CD4-positive, alpha-beta memory T cell (primary cell): ENCODE measurements around the gene ENOSF1. TPM values are rescaled to one million over a fixed set of nuclear protein-coding genes. Genes with fewer than 3 reads are reported as not detected.
"Not testable (repeated sequence)": the region's sequence is repeated elsewhere in the genome, so short reads cannot be mapped to it uniquely, and the experiment has no call there.

ENCODE experiments used
- CTCF ChIA-PET: fragments of 350-600 bp; sonication (Branson Sonifier 250); formaldehyde crosslinking; loops from one replicate; lab custom pipeline; 2021; ENCODE audit warnings: inconsistent platforms; ENCODE audit not compliant: partially characterized antibody; lab: Charles Lee
- POLR2A ChIA-PET: fragments of 350-600 bp; sonication (Branson Sonifier 250); formaldehyde crosslinking; loops from one replicate; lab custom pipeline; 2021; ENCODE audit not compliant: partially characterized antibody; lab: Charles Lee
- DNase-seq, 5 donors: peaks; one replicate each; pipeline versions ENCODE4 v3.0.0 to v3.0.0-alpha.2; 2020 to 2022; ENCODE audit warnings: mixed read lengths in 1 of 5
- H3K27ac ChIP-seq: one replicate; pipeline ENCODE4 v1.7.0; 2013; ENCODE audit warnings: low read depth, low read length
- H3K27me3 ChIP-seq: 2 replicates; pipeline ENCODE4 v1.7.0; 2013; ENCODE audit warnings: mild to moderate bottlenecking, low read length, moderate library complexity; ENCODE audit not compliant: insufficient read depth
- H3K36me3 ChIP-seq: 2 replicates; pipeline ENCODE4 v1.7.0; 2013; ENCODE audit warnings: mild to moderate bottlenecking, low read length, moderate library complexity; ENCODE audit not compliant: insufficient read depth
- H3K4me1 ChIP-seq: 2 replicates; pipeline ENCODE4 v1.7.0; 2013; ENCODE audit warnings: mild to moderate bottlenecking, low read length, moderate library complexity; ENCODE audit not compliant: insufficient read depth
- H3K4me3 ChIP-seq, 2 donors: one replicate each; pipeline ENCODE4 v1.7.0; 2013; ENCODE audit warnings: low read length in 2 of 2, mild to moderate bottlenecking in 1 of 2
- H3K9me3 ChIP-seq, 2 donors: one replicate each; pipeline ENCODE4 v1.7.0; 2013; ENCODE audit warnings: low read length in 2 of 2, control low read depth in 1 of 2; ENCODE audit not compliant: control insufficient read depth in 1 of 2
- H3K27ac Mint-ChIP-seq, 7 donors: one replicate each; pipeline ENCODE4 v1.8.0; 2020 to 2021; ENCODE audit warnings: mixed read lengths in 7 of 7, mild to moderate bottlenecking in 6 of 7, inconsistent platforms in 3 of 7, moderate library complexity in 3 of 7
- H3K27me3 Mint-ChIP-seq, 2 donors: one replicate each; pipeline ENCODE4 v1.8.0; 2020 to 2021; ENCODE audit warnings: mixed read lengths in 2 of 2
- H3K36me3 Mint-ChIP-seq, 2 donors: one replicate each; pipeline ENCODE4 v1.8.0; 2020 to 2021; ENCODE audit warnings: mixed read lengths in 2 of 2, inconsistent platforms in 1 of 2, mild to moderate bottlenecking in 1 of 2
- H3K4me1 Mint-ChIP-seq, 4 donors: one replicate each; pipeline ENCODE4 v1.8.0; 2020 to 2021; ENCODE audit warnings: mixed read lengths in 4 of 4, mild to moderate bottlenecking in 1 of 4
- H3K4me3 Mint-ChIP-seq, 8 donors: one replicate each; pipeline ENCODE4 v1.8.0; 2020 to 2021; ENCODE audit warnings: mixed read lengths in 8 of 8, mild to moderate bottlenecking in 7 of 8, moderate library complexity in 6 of 8, inconsistent platforms in 3 of 8
- H3K9me3 Mint-ChIP-seq, 8 donors: one replicate each; pipeline ENCODE4 v1.8.0; 2020 to 2021; ENCODE audit warnings: mixed read lengths in 8 of 8, mild to moderate bottlenecking in 5 of 8, inconsistent platforms in 3 of 8, moderate library complexity in 1 of 8
- intact Hi-C: fragments of 100-400 bp; cut with micrococcal nuclease; formaldehyde crosslinking; loops from one replicate; pipeline ENCODE4 v1.15.1; 2023
- polyA plus RNA-seq, 2 donors: library from polyadenylated mRNA; unstranded; fragments of 300-500 nt; fragmentation: Illumina TruSeq; gene quantifications; one replicate each; pipeline ENCODE4 v1.2.3, GENCODE V29; 2021
- total RNA-seq, 2 experiments: library from RNA; stranded (reverse); gene quantifications; one replicate each; pipeline ENCODE4 v1.2.3, GENCODE V29; 2021

The ENOSF1 gene, protein sequence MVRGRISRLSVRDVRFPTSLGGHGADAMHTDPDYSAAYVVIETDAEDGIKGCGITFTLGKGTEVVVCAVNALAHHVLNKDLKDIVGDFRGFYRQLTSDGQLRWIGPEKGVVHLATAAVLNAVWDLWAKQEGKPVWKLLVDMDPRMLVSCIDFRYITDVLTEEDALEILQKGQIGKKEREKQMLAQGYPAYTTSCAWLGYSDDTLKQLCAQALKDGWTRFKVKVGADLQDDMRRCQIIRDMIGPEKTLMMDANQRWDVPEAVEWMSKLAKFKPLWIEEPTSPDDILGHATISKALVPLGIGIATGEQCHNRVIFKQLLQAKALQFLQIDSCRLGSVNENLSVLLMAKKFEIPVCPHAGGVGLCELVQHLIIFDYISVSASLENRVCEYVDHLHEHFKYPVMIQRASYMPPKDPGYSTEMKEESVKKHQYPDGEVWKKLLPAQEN
- total RNA-seq (100 to 1,000 TPM; 107 to 133 TPM), polyA plus RNA-seq (10 to 100 TPM; 11.6 to 13.9 TPM)

DNA sequence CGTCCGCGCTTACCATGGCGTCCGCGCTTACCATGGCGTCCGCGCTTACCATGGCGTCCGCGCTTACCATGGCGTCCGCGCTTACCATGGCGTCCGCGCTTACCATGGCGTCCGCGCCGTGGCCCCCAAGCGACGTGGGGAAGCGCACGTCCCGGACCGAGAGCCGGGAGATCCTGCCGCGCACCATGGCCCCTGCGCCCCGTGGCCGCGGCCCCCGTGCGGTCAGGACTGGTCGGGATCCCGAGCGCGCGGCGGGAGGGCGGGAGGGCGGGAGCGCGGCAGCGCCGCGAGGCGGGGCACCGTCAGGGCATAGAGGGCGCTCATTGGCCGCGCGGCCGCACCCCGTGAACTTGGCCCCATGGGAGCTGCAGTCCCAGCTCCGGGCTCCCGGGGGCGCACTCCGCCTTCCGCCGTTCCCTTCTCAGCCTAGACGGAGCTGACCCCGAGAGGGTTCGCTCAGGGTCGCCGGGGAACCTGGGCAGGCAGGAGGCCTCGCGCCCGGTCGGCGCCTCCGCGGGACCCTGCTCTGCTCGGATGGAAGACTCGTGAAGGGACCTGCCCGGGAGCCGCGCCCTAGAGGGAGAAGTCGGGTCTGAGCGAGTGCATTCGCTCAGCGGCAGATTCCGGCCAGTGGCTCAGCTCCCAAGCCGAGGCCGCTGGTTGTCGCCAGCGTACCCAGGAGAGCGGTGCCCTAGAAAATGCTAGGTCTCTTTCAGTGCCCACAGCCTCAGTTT, at the start of gene ENOSF1:
TSS of gene ENOSF1 (minus strand) at position 230 of the 734 bp plus-strand sequence. CDS start at position 187, 43 bp downstream.
- ChIA-PET POLR2A (interaction anchor here (0.5 to 1.4 kb wide), 7 partner anchors 31 to 119 kb away, joined by 3 to 7 read pairs (median 3); partner anchors contain the start of gene TYMS), CTCF (interaction anchor here (0.8 to 3.0 kb wide), 7 partner anchors 12 to 127 kb away, joined by 3 to 10 read pairs (median 3); no protein-coding TSS in a partner anchor)
- peak within 1 kb of the TSS; percentile 94 to 98 (median 97) for H3K27ac Mint-ChIP-seq
- H3K9me3 Mint-ChIP-seq, result peaks cover 0 to 7% (median 2%) of the 10 kb centered on the region in 8 donors
- H3K4me3 Mint-ChIP-seq, result peak within 1 kb of the TSS; percentile 79 to 96 (median 92)
- Histone ChIP-seq H3K9me3 (no peaks in the 10 kb centered on the region), H3K36me3 (peaks cover 3% of the 10 kb centered on the region), H3K4me3 (peak within 1 kb of the TSS; percentile 93), H3K27ac (peak within 1 kb of the TSS; percentile 73), H3K4me1 (peaks cover 22% of the 10 kb centered on the region), H3K27me3 (no peaks in the 10 kb centered on the region)
- intact Hi-C loops, result loop anchor here (1.0 to 10.0 kb wide), 4 partner anchors 58 to 554 kb away; partner anchors contain the start of genes TYMS and USP14
- DNase-seq, result peak; percentile 73 to 82 (median 77)
- H3K4me1 Mint-ChIP-seq, result peaks cover 20 to 38% (median 29%) of the 10 kb centered on the region in 4 donors
- peaks cover 9 to 14% of the 10 kb centered on the region in 2 donors for H3K36me3 Mint-ChIP-seq
- H3K27me3 Mint-ChIP-seq, result no peaks in the 10 kb centered on the region

DNA sequence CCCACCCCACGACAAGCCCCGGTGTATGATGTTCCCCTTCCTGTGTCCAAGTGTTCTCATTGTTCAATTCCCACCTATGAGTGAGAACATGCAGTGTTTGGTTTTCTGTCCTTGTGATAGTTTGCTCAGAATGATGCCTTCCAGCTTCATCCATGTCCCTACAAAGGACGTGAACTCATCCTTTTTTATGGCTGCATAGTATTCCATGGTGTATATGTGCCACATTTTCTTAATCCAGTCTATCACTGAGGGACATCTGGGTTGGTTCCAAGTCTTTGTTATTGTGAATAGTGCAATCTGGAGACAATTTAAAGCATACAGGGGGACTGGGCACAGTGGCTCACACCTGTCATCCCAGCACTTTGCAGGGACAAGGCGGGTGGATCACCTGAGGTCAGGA, 47.4 kb upstream of the ENOSF1 start:
- H3K27ac ChIP-seq, H3K9me3 Mint-ChIP-seq: not testable (repeated sequence)

DNA sequence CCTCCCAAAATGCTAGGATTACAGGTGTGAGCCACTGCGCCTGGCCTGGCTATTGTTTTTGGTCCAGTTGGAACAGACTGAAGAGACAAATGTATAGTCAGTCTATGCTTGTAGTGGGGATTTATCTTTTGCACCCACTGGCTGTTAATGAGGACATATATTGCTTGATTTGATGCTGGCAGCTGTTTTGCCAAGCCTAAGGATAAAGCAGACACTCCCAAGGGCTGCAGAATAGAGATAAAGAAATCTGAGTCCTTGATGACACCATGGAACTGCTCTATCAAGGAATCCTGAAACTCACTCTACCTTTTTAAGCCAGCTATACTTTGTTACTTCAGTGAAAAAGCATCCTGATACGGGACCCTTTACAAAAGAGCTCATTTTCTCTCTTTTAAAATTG, 43.1 kb upstream of the ENOSF1 start:
- H3K4me3 Mint-ChIP-seq, result no peak overlapping the region
- no peak overlapping the region for H3K27ac Mint-ChIP-seq

More for the DNA sequence above, 47.4 kb upstream of the ENOSF1 start:
- intact Hi-C loops, H3K36me3 Mint-ChIP-seq, H3K27me3 Mint-ChIP-seq, H3K9me3 ChIP-seq, H3K27me3 ChIP-seq, H3K27ac Mint-ChIP-seq, DNase-seq, H3K4me1 ChIP-seq, H3K36me3 ChIP-seq, CTCF ChIA-PET, H3K4me3 Mint-ChIP-seq, POLR2A ChIA-PET, H3K4me3 ChIP-seq: not testable (repeated sequence)
- H3K4me1 Mint-ChIP-seq, result peaks cover 0 to 15% (median 8%) of the 10 kb centered on the region in 4 donors

DNA sequence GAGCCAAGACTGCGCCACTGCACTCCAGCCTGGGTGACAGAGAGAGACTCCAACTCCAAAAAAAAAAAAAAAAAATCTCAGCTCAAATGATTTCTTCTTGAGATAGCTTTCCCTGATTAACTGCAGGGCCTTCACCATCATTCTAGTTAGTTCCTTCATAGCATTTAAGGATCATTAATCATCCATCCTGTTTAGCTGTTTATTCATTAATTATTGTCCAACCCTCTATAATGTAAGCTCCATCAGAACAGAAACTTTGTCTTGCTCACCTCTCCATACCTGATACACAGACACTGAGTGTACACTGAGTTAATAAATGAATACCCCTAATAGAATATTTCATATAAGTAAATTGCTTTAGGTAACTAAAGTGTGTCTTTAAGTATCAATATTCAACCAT, 42.2 kb upstream of the ENOSF1 start:
- H3K27me3 ChIP-seq, result no peaks in the 10 kb centered on the region
- H3K36me3 Mint-ChIP-seq, result peaks cover 12 to 24% of the 10 kb centered on the region in 2 donors
- H3K36me3 ChIP-seq, result no peaks in the 10 kb centered on the region
- CTCF ChIA-PET, result interaction anchor here (0.6 to 5.0 kb wide), 5 partner anchors 9 to 87 kb away, joined by 3 to 23 read pairs (median 6); no protein-coding TSS in a partner anchor
- DNase-seq, result no peak
- no peak overlapping the region for H3K4me3 Mint-ChIP-seq
- intact Hi-C loops, result no loop called here
- H3K27me3 Mint-ChIP-seq, result no peaks in the 10 kb centered on the region
- no peak overlapping the region for H3K27ac ChIP-seq
- peak overlapping the region in 2 of 7 donors; percentile 6 to 80 for H3K27ac Mint-ChIP-seq
- H3K4me1 ChIP-seq, result no peaks in the 10 kb centered on the region
- peaks cover 0 to 2% (median 0%) of the 10 kb centered on the region in 4 donors for H3K4me1 Mint-ChIP-seq
- POLR2A ChIA-PET, result no interaction called here
- H3K9me3 Mint-ChIP-seq, result peaks cover 0 to 1% (median 0%) of the 10 kb centered on the region in 8 donors
- no peak overlapping the region for H3K4me3 ChIP-seq
- no peaks in the 10 kb centered on the region for H3K9me3 ChIP-seq

More for the DNA sequence above, 43.1 kb upstream of the ENOSF1 start:
- H3K9me3 ChIP-seq, result no peaks in the 10 kb centered on the region
- Mint-ChIP-seq H3K27me3 (no peaks in the 10 kb centered on the region), H3K9me3 (peaks cover 0 to 1% (median 0%) of the 10 kb centered on the region in 8 donors), H3K4me1 (peaks cover 0 to 2% (median 0%) of the 10 kb centered on the region in 4 donors), H3K36me3 (peaks cover 12 to 22% of the 10 kb centered on the region in 2 donors)
- ChIA-PET POLR2A (no interaction called here), CTCF (interaction anchor here (1.1 to 1.2 kb wide), 2 partner anchors 75 to 84 kb away, joined by 3 to 7 read pairs; no protein-coding TSS in a partner anchor)
- no peaks in the 10 kb centered on the region for H3K36me3 ChIP-seq
- no peaks in the 10 kb centered on the region for H3K27me3 ChIP-seq
- intact Hi-C loops, result no loop called here
- H3K4me1 ChIP-seq, result no peaks in the 10 kb centered on the region
- H3K4me3 ChIP-seq, result no peak overlapping the region
- H3K27ac ChIP-seq, result no peak overlapping the region
- peak in 1 of 5 donors; percentile 22 for DNase-seq

DNA sequence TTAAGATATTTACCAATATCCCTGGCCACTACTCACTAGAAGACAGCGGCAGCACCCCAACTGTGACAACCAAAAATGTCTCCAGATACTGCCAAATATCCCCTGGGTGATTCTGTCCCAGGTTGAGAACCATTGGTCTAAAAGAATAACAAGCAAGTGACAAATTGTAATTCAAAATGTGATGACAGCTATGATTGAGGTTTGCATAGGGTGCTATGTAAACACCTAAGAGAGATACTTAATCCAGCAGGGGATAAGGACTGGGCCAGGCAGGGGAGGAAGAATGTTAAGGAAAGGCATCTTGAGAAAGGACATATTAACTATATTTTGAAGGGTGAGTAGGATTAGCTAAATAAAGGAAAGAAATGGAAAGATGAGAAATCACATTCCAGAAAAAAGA, 38.0 kb upstream of the ENOSF1 start:
- no peaks in the 10 kb centered on the region for H3K27me3 Mint-ChIP-seq
- POLR2A ChIA-PET, result interaction anchor here (0.6 kb wide), 1 partner anchor 152 kb away, joined by 3 read pairs; no protein-coding TSS in a partner anchor
- no peak overlapping the region for H3K27ac ChIP-seq
- no peaks in the 10 kb centered on the region for H3K9me3 Mint-ChIP-seq
- intact Hi-C loops, result no loop called here
- DNase-seq, result no peak
- no peaks in the 10 kb centered on the region for H3K9me3 ChIP-seq
- no peaks in the 10 kb centered on the region for H3K4me1 ChIP-seq
- no peak overlapping the region for H3K4me3 ChIP-seq
- no peaks in the 10 kb centered on the region for H3K36me3 ChIP-seq
- no peak overlapping the region for H3K27ac Mint-ChIP-seq
- CTCF ChIA-PET, result interaction anchor here (1.2 to 5.0 kb wide), 2 partner anchors 10 to 89 kb away, joined by 3 to 23 read pairs; no protein-coding TSS in a partner anchor
- no peaks in the 10 kb centered on the region for H3K4me1 Mint-ChIP-seq
- no peak overlapping the region for H3K4me3 Mint-ChIP-seq
- peaks cover 9 to 27% of the 10 kb centered on the region in 2 donors for H3K36me3 Mint-ChIP-seq
- no peaks in the 10 kb centered on the region for H3K27me3 ChIP-seq

DNA sequence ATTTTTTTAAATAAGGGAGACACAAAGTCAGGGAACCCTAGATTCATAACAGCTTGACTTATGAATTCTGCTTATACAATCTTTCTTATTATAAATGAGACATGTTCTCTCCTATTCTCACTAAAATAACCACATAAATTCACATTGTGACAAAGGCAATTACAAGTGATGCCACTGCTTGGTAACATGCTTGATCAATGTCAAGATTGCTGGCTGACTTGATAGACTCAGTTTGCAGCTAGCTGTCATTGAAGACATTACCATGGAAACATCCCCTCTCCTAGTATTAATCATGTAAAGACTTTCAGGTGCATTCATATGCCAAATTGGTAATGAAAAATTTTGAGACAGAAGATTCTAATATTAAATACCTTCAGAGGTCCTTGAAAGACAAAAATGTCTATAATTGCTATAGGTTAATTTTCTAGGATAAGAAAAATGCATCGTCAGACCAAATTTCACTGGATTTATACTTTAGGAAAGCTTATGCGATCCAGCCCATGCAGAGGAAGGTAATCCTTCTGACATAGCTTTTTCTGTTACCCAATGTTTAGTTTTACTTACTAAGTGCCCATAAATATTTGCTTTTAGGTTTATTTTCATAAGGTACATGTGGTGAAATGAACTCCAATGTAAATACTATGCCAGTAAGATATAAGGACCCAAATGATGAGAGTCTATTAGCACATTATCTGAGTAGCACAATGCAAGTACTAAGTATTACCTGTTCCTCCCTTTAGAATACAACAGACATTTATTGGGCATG, 32.6 kb upstream of the ENOSF1 start:
- CTCF ChIA-PET, result interaction anchor here (0.6 to 15.4 kb wide), 4 partner anchors 9 to 122 kb away, joined by 3 to 589 read pairs (median 4); no protein-coding TSS in a partner anchor
- no peaks in the 10 kb centered on the region for H3K9me3 ChIP-seq
- no peaks in the 10 kb centered on the region for H3K9me3 Mint-ChIP-seq
- no peak overlapping the region for H3K4me3 ChIP-seq
- peaks cover 0 to 2% (median 1%) of the 10 kb centered on the region in 4 donors for H3K4me1 Mint-ChIP-seq
- peak overlapping the region in 1 of 7 donors; percentile 46 for H3K27ac Mint-ChIP-seq
- H3K27me3 ChIP-seq, result no peaks in the 10 kb centered on the region
- H3K4me1 ChIP-seq, result no peaks in the 10 kb centered on the region
- no peaks in the 10 kb centered on the region for H3K36me3 ChIP-seq
- intact Hi-C loops, result no loop called here
- H3K27me3 Mint-ChIP-seq, result no peaks in the 10 kb centered on the region
- POLR2A ChIA-PET, result interaction anchor here (0.8 kb wide), 1 partner anchor 85 kb away, joined by 3 read pairs; no protein-coding TSS in a partner anchor
- DNase-seq, result no peak
- H3K27ac ChIP-seq, result no peak overlapping the region
- H3K36me3 Mint-ChIP-seq, result peaks cover 9 to 23% of the 10 kb centered on the region in 2 donors
- no peak overlapping the region for H3K4me3 Mint-ChIP-seq
